Endothelial cell of umbilical vein (primary cell): ENCODE measurements around the gene SLC12A7. TPM values are rescaled to one million over a fixed set of nuclear protein-coding genes. Genes with fewer than 3 reads are reported as not detected.

Experiments used
- BruUV-seq: library from RNA; stranded (reverse); fragments of 400-500 nt; replicated peaks from 2 replicates; lab custom pipeline; 2021; lab: Mats Ljungman, UMichigan
- CTCF ChIA-PET: fragments of 300-600, 350-600 bp; sonication (Branson Sonifier 250); formaldehyde crosslinking; loops from one replicate; lab custom pipeline; 2021; ENCODE audit warnings: antibody characterized with exemption, inconsistent platforms; lab: Charles Lee
- POLR2A ChIA-PET: fragments of 300-600, 350-600 bp; sonication (Branson Sonifier 250); formaldehyde crosslinking; loops from one replicate; lab custom pipeline; 2021; ENCODE audit warnings: antibody characterized with exemption, inconsistent platforms; lab: Charles Lee
- DNase-seq: peaks from one replicate; pipeline ENCODE4 v3.0.0-alpha.2; 2011; ENCODE audit warnings: low read depth, low spot score
- FAIRE-seq: peaks from 2 replicates; lab custom pipeline; 2011; peaks lifted over from hg19 to GRCh38; lab: Jason Lieb, UNC
- H2AFZ ChIP-seq: 2 replicates; pipeline ENCODE4 v1.6.0; 2012; ENCODE audit warnings: low read depth, low read length, control low read depth, inconsistent platforms
- H3K27ac ChIP-seq: 2 replicates; pipeline ENCODE4 v1.5.1; 2011; ENCODE audit warnings: low read depth, mild to moderate bottlenecking, control low read depth, low read length, moderate library complexity; ENCODE audit not compliant: insufficient read depth
- H3K27me3 ChIP-seq, 2 experiments: 2 replicates each; pipeline versions ENCODE4 v1.6.0 to v1.6.1; 2011; ENCODE audit warnings: low read length in 2 of 2, mixed read lengths in 1 of 2; ENCODE audit not compliant: control insufficient read depth in 2 of 2, insufficient read depth in 2 of 2
- H3K36me3 ChIP-seq, 2 experiments: 2 replicates in 1 of 2; 3 replicates in 1 of 2; pipeline ENCODE4 v1.5.1; 2011; ENCODE audit warnings: low read length in 2 of 2, mild to moderate bottlenecking in 1 of 2, moderate library complexity in 1 of 2; ENCODE audit not compliant: control insufficient read depth in 2 of 2, insufficient read depth in 2 of 2; ENCODE audit errors: extremely low read depth in 1 of 2
- H3K4me1 ChIP-seq: 3 replicates; pipeline ENCODE4 v1.5.1; 2011; ENCODE audit warnings: mild to moderate bottlenecking, low read length; ENCODE audit not compliant: control insufficient read depth, insufficient read depth; ENCODE audit errors: extremely low read depth
- H3K4me2 ChIP-seq: 2 replicates; pipeline ENCODE4 v1.6.1; 2011; ENCODE audit warnings: low read length, control low read depth, mixed read lengths; ENCODE audit not compliant: insufficient read depth
- H3K4me3 ChIP-seq, 3 experiments: fragments of 200-600 bp in 1 of 3; sonication (generic), shearing (Covaris generic) in 1 of 3; replicated peaks in 1 of 3; 2 replicates each; pipeline ENCODE4 v1.5.1; 2011 to 2016; ENCODE audit warnings: control low read depth in 3 of 3, low read length in 3 of 3, mild to moderate bottlenecking in 2 of 3, inconsistent platforms in 1 of 3, low read depth in 1 of 3, moderate library complexity in 1 of 3; ENCODE audit not compliant: insufficient read depth in 1 of 3
- H3K79me2 ChIP-seq: 2 replicates; pipeline ENCODE4 v1.6.0; 2012; ENCODE audit warnings: low read length, inconsistent platforms; ENCODE audit not compliant: control insufficient read depth, insufficient read depth
- H3K9ac ChIP-seq: replicated peaks from 2 replicates; pipeline ENCODE3; 2011; ENCODE audit warnings: low read length, control low read depth; ENCODE audit not compliant: insufficient read depth; ENCODE audit errors: extremely low read depth
- H3K9me1 ChIP-seq: replicated peaks from 3 replicates; pipeline ENCODE4 v1.6.0; 2011; ENCODE audit warnings: mild to moderate bottlenecking, low read length; ENCODE audit not compliant: control insufficient read depth, insufficient read depth; ENCODE audit errors: extremely low read depth
- H3K9me3 ChIP-seq: replicated peaks from 2 replicates; pipeline ENCODE4 v1.5.1; 2012; ENCODE audit warnings: low read length, inconsistent platforms; ENCODE audit not compliant: control insufficient read depth, insufficient read depth
- H4K20me1 ChIP-seq: replicated peaks from 2 replicates; pipeline ENCODE3; 2011; ENCODE audit warnings: mild to moderate bottlenecking, low read length; ENCODE audit not compliant: control insufficient read depth, insufficient read depth; ENCODE audit errors: extremely low read depth
- CTCF ChIP-seq, 2 donors: IDR thresholded peaks; 1 replicate in 1 of 2; 2 replicates in 1 of 2; pipeline ENCODE4 v1.5.1; 2011; ENCODE audit warnings: low read length in 2 of 2, mild to moderate bottlenecking in 2 of 2, moderate library complexity in 2 of 2, control low read depth in 1 of 2, inconsistent platforms in 1 of 2, low read depth in 1 of 2; ENCODE audit not compliant: insufficient read depth in 1 of 2; ENCODE audit errors: extremely low read depth in 1 of 2
- FOS ChIP-seq: IDR thresholded peaks from 2 replicates; pipeline ENCODE4 v1.6.1; 2011; ENCODE audit warnings: mild to moderate bottlenecking, low read length, moderate library complexity, borderline replicate concordance; ENCODE audit not compliant: insufficient read depth
- MAX ChIP-seq: IDR thresholded peaks from 2 replicates; pipeline ENCODE4 v1.6.1; 2011; ENCODE audit not compliant: insufficient read depth, insufficient read length
- MYC ChIP-seq: IDR thresholded peaks from one replicate; pipeline ENCODE4 v1.6.1; 2011; ENCODE audit warnings: mild to moderate bottlenecking, low read depth, low read length
- POLR2A ChIP-seq: IDR thresholded peaks from 2 replicates; pipeline ENCODE4 v1.6.1; 2012; ENCODE audit warnings: low read depth, mild to moderate bottlenecking, control low read depth, low read length
- POLR2AphosphoS5 ChIP-seq: IDR thresholded peaks from 2 replicates; pipeline ENCODE4 v1.6.1; 2012; ENCODE audit warnings: low read depth, mild to moderate bottlenecking, control low read depth, low read length, moderate library complexity; ENCODE audit not compliant: insufficient read depth
- dilution Hi-C: fragments of 300-500 bp; cut with MboI; formaldehyde crosslinking; loops from one replicate; pipeline ENCODE4 v1.15.0; 2019; ENCODE audit warnings: low sequenced_read_pairs; ENCODE audit not compliant: extremely low pct_ligation_motif_present
- intact Hi-C: fragments of 100-400 bp; cut with micrococcal nuclease; formaldehyde crosslinking; loops from one replicate; pipeline ENCODE4 v1.10.0; 2022
- polyA plus RNA-seq, 4 experiments: library from polyadenylated mRNA; depleted of rRNA in 3 of 4; stranded (reverse) in 3 of 4; unstranded in 1 of 4; fragments of >200 nt; gene quantifications; 2 replicates each; pipeline versions ENCODE4 v1.2.1 to v1.2.3, GENCODE V29; 2011 to 2012; ENCODE audit warnings: missing spikeins in 1 of 4
- total RNA-seq: library from RNA; stranded (reverse); gene quantifications from 2 replicates; pipeline ENCODE4 v1.2.3, GENCODE V29; 2021

Gene SLC12A7
- total and polyA plus RNA-seq, 2 donors (not counting 3 experiments of a cell fraction or from before 2014, with no cell fraction given), result 16.4 to 38.8 TPM

GRCh38 chr5:1010181-1010510, 101.7 kb downstream of the SLC12A7 start:
- Histone ChIP-seq H3K9ac (no peak overlapping the region), H4K20me1 (no peaks in the 10 kb centered on the region), H3K9me1 (no peaks in the 10 kb centered on the region), H2AFZ (no peak overlapping the region), H3K4me2 (no peak overlapping the region), H3K4me3 (no peak overlapping the region), H3K9me3 (no peaks in the 10 kb centered on the region), H3K27ac (no peak overlapping the region), H3K79me2 (no peaks in the 10 kb centered on the region), H3K36me3 (no peaks in the 10 kb centered on the region), H3K27me3 (peaks cover 21 to 26% of the 10 kb centered on the region in 2 experiments), H3K4me1 (no peaks in the 10 kb centered on the region)
- intact Hi-C loops (no loop called here), dilution Hi-C loops (no loop called here)
- no peak for FAIRE-seq
- ChIA-PET POLR2A (no interaction called here), CTCF (interaction anchor here (1.4 kb wide), 1 partner anchor 62 kb away, joined by 3 read pairs; no protein-coding TSS in a partner anchor)
- BruUV-seq, result no TSS peak
- no peak for DNase-seq
- no peak for TF ChIP-seq POLR2A
- TF ChIP-seq FOS, result no peak
- no peak for TF ChIP-seq MAX
- no peak for TF ChIP-seq POLR2AphosphoS5
- TF ChIP-seq MYC, result no peak
- no peak for TF ChIP-seq CTCF (IDR thresholded peaks at IDR 0.05; ENCODE audit: extremely low read depth in 1 of 2, insufficient read depth in 1 of 2, low read depth in 1 of 2, low read length in 2 of 2)
